Activated CD8-positive, alpha-beta memory T cell treated with anti-CD3 and anti-CD28 coated beads, Interleukin-2, amount 50 U/mL, for 1 hour (primary cell): ENCODE measurements around the gene TNRC6B.
A peak's percentile ranks its signal among the peaks of the same experiment; 100 is the strongest.

Source experiments
- DNase-seq: peaks from one replicate; pipeline ENCODE4 v3.0.0-alpha.2; 2020; ENCODE audit errors: extremely low read depth

The TNRC6B gene

DNA sequence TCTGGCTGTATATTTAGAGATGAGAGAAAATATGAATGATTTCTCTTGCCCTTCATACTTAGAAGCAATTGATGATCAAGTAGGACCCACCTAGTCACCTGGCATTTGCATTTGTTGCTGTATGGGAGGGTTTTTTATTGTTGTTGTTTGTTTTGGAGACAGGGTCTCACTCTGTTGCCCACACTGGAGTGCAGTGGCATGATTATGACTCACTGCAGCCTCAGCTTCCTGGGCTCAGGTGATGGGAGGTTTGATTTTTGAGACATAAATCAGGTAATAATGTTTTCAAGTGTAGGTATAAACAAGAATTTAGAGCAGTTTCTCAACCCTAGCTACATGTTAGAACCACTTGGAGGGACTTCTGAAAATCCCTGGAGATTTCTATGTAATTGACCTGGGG lies 63.0 kb downstream of the TNRC6B start:
- DNase-seq: no peak

DNA sequence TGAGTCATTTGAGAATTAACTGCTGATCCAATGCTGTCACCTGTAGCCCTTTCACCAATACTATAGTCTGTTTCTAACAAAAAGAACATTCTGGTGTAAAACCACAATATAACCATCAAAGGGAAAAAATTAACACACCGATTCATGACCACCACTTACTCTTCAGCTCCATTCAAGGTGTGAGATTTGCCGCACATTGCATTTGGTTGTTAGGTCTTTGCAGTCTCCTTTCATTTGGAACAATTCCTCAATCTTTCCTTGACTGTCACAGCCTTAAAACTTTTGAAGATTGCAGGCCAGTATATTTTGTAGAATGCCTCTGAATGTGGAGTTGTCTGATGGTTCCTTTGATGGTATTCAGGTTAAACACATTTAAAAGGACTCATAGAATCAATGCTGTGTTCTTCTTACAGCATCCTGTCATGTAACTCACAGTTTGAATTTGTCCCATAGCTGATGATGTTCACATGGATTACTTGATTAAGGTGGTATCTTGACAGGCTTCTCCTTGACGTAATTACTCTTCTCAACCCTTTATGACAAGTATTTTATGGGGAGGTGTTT lies 63.6 kb downstream of the TNRC6B start:
- DNase-seq: peak; percentile 27

GRCh38 chr22:40243891-40244290 lies 66.2 kb downstream of the TNRC6B start:
- DNase-seq: no peak

GRCh38 chr22:40244586-40244985 lies 66.9 kb downstream of the TNRC6B start:
- no peak for DNase-seq

DNA sequence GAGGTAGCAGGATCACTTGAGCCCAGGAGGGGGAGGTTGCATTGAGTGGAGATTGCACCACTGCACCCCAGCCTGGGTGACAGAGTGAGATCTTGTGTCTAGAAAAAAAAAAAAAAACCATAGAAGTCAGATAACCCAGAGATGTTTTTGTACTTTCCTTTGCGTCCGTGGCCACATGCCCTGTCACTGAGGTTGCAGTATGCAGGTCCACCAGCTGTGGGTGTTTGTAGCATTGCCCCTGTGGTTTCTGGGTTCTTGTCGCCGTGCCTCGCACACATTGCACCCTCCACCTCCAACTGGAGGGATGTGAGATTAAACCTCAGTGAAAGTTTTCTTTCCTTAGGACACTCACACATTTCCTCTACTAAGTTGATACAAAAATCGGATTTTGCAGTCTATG lies 70.3 kb downstream of the TNRC6B start:
- DNase-seq: peak; percentile 49

DNA sequence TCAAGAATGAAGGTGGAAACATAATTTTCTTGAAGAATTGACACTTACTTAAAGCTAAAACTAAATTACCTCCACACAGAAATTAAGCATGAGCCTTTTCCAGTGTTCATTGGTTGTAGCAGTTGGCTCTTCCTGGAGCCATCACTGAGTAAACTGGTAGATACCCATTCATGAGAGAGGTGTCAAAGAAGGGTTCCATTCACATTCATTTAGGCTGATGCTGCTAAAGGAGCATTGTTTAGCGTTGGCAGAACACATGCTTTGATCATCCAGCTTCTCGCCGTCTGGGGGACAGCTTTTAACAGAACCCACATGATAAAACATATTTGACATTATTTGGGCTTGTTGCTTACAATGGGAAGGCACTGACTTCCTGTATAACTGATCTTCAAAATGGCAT lies 71.6 kb downstream of the TNRC6B start:
- no peak for DNase-seq

DNA sequence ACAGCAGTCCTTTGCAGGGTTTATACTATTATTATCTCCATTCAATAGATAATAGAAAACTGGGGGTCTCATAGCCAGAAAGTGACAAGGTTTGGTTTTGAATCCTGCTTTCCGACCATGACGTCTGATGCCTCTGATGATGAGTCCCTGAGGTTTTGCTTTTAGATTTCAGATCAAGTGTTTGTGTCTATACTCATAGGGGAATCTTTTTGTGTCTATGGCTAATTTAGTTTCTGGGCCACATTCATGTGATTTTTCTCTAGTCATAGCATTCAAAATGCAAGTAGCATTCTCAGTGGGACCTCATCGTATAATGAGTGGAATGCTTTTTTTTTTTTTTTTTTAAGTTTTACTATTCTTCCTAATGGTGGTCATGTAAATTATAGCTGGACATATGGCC lies 72.9 kb downstream of the TNRC6B start:
- no peak for DNase-seq

DNA sequence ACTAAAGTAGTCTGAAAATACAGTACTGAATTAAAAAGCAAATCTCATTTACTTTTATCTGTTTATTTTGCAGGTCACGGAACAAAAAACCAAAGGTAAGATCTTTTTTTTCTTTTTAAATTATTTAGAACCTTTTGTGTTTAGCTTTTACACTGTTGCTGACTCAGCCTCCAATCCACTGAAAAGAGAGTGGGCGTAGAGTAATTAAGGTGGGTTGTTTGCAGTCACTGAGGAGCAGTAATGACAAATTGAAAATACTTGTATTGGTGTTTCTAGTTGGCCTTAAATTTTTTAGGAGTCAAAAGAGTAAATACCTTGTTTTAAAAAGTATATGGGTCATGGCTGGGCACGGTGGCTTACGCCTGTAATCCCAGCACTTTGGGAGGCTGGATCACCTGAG lies 73.4 kb downstream of the TNRC6B start:
- no peak for DNase-seq

DNA sequence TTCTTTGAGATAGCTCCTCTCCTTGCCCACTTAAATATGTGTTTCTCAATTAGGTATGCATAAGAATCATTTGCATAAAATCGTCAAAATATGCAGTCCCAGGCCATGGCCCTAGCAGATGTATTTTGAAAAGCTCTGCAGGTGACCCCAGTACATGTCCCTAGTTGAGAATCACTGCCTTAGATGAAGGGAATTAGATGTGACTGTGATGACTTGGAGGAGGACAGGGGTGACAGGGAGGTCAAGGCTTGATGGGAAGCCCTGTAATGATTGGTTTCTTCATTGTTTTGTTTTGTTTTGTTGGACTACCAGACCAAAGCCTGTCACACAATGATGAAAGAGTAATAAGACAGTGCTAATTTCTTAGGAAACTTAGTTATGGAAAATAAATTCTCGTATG lies 74.4 kb downstream of the TNRC6B start:
- DNase-seq: no peak

DNA sequence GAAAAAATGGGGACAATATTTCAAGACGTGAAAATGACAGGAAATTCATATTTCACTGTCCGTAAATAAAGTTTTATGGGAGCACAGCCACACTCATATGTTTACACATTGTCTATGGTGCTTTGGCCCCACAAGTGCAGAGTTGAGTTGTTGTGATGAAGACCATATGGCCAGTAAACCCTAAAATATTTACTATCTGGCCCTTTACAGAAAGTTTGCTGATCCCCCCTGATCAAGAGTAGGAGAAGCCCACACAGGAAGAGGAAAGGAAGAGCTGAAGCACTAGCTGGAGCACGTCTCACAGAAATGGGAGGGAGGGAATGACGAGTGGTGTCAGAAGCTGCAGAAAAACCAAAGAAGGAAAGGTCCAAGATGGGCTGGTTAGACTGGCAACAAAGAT lies 78.8 kb downstream of the TNRC6B start:
- no peak for DNase-seq

GRCh38 chr22:40258017-40258416 lies 80.3 kb downstream of the TNRC6B start:
- DNase-seq: no peak

DNA sequence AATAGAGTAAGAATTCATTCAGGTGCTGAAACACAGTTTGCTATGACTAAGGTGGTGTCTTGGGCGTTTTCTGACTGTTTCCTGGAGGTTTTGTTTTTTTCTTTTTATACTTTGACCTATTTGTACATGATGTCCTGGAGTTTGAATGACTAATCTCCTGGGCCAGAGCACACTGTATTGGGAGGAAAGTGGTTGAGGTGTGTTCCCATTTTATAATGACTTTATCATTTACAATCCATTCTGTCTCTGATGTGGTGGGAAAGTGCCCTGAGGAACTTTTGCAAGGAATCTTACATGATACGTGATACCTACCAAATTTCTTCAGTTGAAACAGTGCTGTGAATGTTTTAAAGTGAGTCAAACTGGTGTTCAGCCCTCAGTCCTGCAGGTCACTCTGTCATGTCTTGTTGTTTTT lies 80.8 kb downstream of the TNRC6B start:
- DNase-seq: no peak

DNA sequence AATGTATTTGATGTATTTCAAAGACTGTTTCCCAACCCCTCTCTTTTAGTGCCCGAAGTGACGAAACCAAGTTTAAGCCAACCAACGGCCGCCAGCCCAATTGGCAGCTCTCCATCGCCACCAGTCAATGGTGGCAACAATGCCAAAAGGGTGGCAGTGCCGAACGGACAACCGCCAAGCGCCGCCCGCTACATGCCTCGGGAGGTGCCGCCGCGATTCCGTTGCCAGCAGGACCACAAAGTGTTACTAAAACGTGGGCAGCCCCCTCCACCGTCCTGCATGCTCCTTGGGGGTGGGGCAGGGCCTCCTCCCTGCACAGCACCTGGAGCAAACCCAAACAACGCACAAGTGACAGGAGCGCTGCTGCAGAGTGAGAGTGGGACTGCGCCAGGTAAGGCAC lies 84.1 kb downstream of the TNRC6B start:
- DNase-seq: no peak

GRCh38 chr22:40263191-40263590 lies 85.5 kb downstream of the TNRC6B start:
- DNase-seq: no peak

DNA sequence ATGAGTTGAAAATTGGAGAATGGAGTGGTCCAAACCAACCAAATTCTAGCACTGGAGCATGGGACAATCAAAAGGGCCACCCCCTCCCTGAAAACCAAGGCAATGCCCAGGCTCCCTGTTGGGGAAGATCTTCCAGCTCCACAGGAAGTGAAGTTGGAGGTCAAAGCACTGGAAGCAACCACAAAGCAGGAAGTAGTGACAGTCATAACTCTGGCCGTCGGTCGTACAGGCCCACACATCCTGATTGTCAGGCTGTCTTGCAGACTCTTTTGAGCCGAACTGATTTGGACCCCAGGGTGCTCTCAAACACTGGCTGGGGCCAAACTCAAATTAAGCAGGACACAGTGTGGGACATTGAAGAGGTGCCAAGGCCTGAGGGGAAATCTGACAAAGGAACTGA lies 88.1 kb downstream of the TNRC6B start:
- DNase-seq: no peak

GRCh38 chr22:40270031-40270430 lies 92.3 kb downstream of the TNRC6B start:
- no peak for DNase-seq

GRCh38 chr22:40270748-40271373 lies 93.1 kb downstream of the TNRC6B start:
- no peak for DNase-seq

DNA sequence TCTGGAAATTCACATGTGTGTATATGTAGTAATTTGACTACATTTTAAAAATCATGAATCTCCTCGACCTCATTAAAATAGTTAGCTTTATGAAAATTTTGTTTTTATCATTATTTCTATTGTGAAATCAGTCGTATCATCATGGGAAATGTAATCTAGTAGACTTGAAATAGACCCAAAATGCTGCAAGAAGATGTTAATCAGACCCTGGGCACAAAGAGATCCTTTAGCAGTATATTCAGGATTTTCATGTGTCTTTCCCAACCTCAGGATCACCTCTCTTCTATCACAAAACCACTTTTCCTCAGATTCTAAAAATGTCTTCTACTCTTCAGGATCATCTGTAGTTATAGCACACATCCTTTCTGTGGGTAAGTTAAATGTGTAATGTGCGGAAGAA lies 93.7 kb downstream of the TNRC6B start:
- DNase-seq: no peak

DNA sequence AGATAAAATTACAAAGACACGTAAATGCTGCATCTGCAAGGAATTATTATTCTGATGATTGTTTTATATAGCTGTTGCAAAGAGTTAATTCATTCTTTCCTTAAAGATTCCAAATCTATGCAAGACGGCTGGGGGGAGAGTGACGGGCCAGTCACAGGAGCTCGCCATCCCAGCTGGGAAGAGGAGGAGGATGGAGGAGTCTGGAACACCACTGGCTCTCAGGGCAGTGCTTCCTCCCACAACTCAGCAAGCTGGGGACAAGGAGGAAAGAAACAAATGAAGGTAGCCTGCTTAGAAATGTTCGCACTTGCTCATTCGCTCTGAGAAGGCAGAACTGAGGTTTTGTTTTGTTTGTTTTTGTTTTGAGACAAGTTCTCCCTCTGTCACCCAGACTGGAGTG lies 95.6 kb downstream of the TNRC6B start:
- no peak for DNase-seq

DNA sequence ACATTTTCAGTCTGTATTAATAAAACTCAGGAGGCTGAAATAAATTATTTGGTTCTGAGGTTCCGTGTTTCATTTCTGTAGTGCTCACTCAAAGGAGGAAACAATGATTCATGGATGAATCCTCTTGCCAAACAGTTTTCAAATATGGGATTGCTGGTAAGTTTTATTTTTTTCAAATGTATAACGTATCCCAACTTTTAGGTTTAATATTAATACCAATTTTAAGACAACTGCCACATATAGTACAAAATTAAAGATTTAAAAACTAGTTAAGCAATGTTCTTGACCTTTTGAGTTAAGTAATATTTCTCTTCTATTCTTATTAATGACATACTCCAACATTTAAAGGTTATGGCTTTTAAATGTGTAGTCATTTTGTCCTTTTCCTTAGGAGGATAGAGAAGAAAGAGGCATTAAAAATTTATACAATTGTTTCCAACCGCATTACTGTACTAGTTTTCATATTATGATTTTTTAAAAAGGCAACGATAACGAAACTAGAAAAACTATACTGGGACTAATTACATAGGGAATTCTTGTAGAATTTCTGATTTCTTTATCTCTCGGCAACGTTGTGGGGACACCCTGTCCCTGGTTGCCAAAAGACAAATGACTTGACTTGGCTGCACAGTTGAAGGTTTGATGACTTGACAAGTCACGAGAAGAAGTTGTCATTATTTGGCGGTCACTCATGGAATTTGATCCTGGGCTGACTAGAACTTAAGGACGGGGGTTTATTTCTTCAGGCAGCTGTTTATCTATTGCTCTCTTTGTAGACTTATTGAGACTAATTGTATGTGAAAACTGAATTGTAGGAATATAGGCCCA lies 99.5 kb downstream of the TNRC6B start:
- no peak for DNase-seq

DNA sequence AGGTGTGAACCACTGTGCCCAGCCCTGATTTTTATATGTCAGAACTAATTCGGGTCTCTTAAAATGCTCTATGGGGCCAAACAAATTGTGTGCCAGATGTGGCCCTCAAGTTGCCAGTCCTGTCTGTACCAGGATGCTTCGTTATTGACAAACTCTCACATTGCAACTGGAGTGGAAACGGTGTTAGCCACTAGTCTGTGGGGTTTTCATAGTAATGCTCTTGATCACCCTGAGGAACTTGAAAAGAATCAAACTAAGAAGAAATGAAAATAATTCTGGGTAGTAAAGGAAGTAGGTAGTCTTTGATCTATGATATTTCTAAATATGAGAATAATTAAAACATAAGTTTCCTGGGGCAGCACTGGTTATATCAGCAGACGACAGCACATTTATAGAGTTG lies 101.3 kb downstream of the TNRC6B start:
- no peak for DNase-seq

GRCh38 chr22:40281717-40282116 lies 104.0 kb downstream of the TNRC6B start:
- no peak for DNase-seq

DNA sequence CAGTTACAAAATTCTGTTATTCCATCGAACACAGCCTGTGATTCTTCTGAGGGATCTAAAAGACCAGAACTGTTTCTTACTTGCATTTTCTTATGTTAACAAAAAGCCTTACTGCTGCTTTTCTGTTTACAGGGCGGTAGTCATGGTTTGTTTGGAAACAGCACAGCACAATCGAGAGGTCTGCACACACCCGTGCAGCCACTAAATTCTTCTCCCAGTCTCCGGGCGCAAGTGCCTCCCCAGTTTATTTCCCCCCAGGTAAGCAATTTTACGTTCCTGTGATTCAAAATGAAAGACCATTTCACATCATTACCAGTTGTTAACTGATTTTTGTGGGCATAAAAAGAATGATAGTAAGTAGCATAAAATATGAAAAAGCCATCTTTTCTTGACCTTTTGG lies 107.8 kb downstream of the TNRC6B start:
- DNase-seq: no peak
